Neural crest cell (in vitro differentiated cells): Measurements from ENCODE around the gene LRRC23. TPM values are rescaled to one million over a fixed set of nuclear protein-coding genes. Genes with fewer than 3 reads are reported as not detected.

Experiments
- DNase-seq: peaks from one replicate; pipeline ENCODE4 v3.0.0; 2021; ENCODE audit warnings: low read depth, mixed read lengths, low spot score
- H3K27ac Mint-ChIP-seq: one replicate; pipeline ENCODE4 v1.8.0; 2021; ENCODE audit warnings: mild to moderate bottlenecking, mixed read lengths; ENCODE audit not compliant: unreplicated experiment
- H3K27me3 Mint-ChIP-seq: 2 replicates; pipeline ENCODE4 v1.8.0; 2021; ENCODE audit warnings: low read depth, mild to moderate bottlenecking, mixed read lengths
- H3K36me3 Mint-ChIP-seq: 2 replicates; pipeline ENCODE4 v1.8.0; 2021; ENCODE audit warnings: low read depth, mild to moderate bottlenecking, mixed read lengths
- H3K4me1 Mint-ChIP-seq: 2 replicates; pipeline ENCODE4 v1.8.0; 2021; ENCODE audit warnings: mixed read lengths
- H3K4me3 Mint-ChIP-seq: one replicate; pipeline ENCODE4 v1.8.0; 2021; ENCODE audit warnings: mild to moderate bottlenecking, mixed read lengths
- H3K9me3 Mint-ChIP-seq: 2 replicates; pipeline ENCODE4 v1.8.0; 2021; ENCODE audit warnings: mixed read lengths
- CTCF ChIP-seq: fragments of 200-600 bp; sonication (generic); conservative IDR thresholded peaks from 2 replicates; pipeline ENCODE4 v1.5.0; 2021; ENCODE audit warnings: antibody characterized with exemption, mild to moderate bottlenecking
- long read RNA-seq: library from polyadenylated mRNA; unstranded; transcript quantifications from one replicate; pipeline ENCODE4 v2.0.0, GENCODE V29; 2020
- total RNA-seq: library from RNA; stranded (reverse); gene quantifications from 2 replicates; pipeline ENCODE4 v1.2.1, GENCODE V29; 2021

Gene LRRC23
- 4.8 and 5.2 TPM in 2 replicates for total RNA-seq
- long read RNA-seq, partial matches to known transcripts: 4 of 6 reads
- long read RNA-seq, other reads (novel, unspliced or antisense): 0 of 6 reads

- H3K27me3 Mint-ChIP-seq: no peaks in the 10 kb centered on the region
- peak within 1 kb of the TSS; percentile 1 for H3K4me3 Mint-ChIP-seq
- no peak for TF ChIP-seq CTCF
- H3K27ac Mint-ChIP-seq: no peak within 1 kb of the TSS
- peaks cover 2% of the 10 kb centered on the region for H3K4me1 Mint-ChIP-seq
- peak; percentile 97 for DNase-seq
- no peaks in the 10 kb centered on the region for H3K36me3 Mint-ChIP-seq
- no peaks in the 10 kb centered on the region for H3K9me3 Mint-ChIP-seq
These were observed at the start of gene LRRC23 for GRCh38 chr12:6904280-6905276. Gene LRRC23 (plus strand): TSS chr12:6904822. CDS start chr12:6905634, 812 bp downstream.

- Mint-ChIP-seq H3K27ac (no peak overlapping the region), H3K4me3 (peak overlapping the region; percentile 51), H3K4me1 (peaks cover 27% of the 10 kb centered on the region), H3K36me3 (peaks cover 8% of the 10 kb centered on the region), H3K9me3 (no peaks in the 10 kb centered on the region), H3K27me3 (peaks cover 2% of the 10 kb centered on the region)
- TF ChIP-seq CTCF: no peak
- no peak for DNase-seq
These were observed 49.3 kb upstream of the LRRC23 start for GRCh38 chr12:6855322-6855721.

- Mint-ChIP-seq H3K27ac (no peak overlapping the region), H3K4me1 (peaks cover 5% of the 10 kb centered on the region), H3K27me3 (no peaks in the 10 kb centered on the region), H3K36me3 (peaks cover 22% of the 10 kb centered on the region), H3K4me3 (no peak overlapping the region), H3K9me3 (no peaks in the 10 kb centered on the region)
- no peak for DNase-seq
- no peak for TF ChIP-seq CTCF
These were observed 45.8 kb upstream of the LRRC23 start for GRCh38 chr12:6858799-6859198.

GRCh38 chr12:6860116-6860515 lies 44.5 kb upstream of the LRRC23 start:
- Mint-ChIP-seq H3K4me3 (peak overlapping the region; percentile 56), H3K27ac (no peak overlapping the region), H3K9me3 (no peaks in the 10 kb centered on the region), H3K4me1 (no peaks in the 10 kb centered on the region), H3K36me3 (peaks cover 28% of the 10 kb centered on the region), H3K27me3 (no peaks in the 10 kb centered on the region)
- no peak for DNase-seq
- TF ChIP-seq CTCF: no peak

- no peaks in the 10 kb centered on the region for H3K9me3 Mint-ChIP-seq
- no peaks in the 10 kb centered on the region for H3K4me1 Mint-ChIP-seq
- no peaks in the 10 kb centered on the region for H3K27me3 Mint-ChIP-seq
- DNase-seq: no peak
- H3K36me3 Mint-ChIP-seq: peaks cover 31% of the 10 kb centered on the region
- TF ChIP-seq CTCF: no peak
- peak overlapping the region; percentile 32 for H3K4me3 Mint-ChIP-seq
- H3K27ac Mint-ChIP-seq: peak overlapping the region; percentile 48
These were observed 43.7 kb upstream of the LRRC23 start for GRCh38 chr12:6860942-6861341.
